Brain microvascular endothelial cell (primary cell): ENCODE data around the gene SPHKAP.

Source experiments
- DNase-seq: peaks from one replicate; pipeline ENCODE4 v3.0.0-alpha.2; 2020
- H3K27ac ChIP-seq: fragments of 250-450 bp; sonication (Bioruptor Pico); 2 replicates; pipeline ENCODE4 v1.5.1; 2020; ENCODE audit warnings: mild to moderate bottlenecking, moderate library complexity
- H3K27me3 ChIP-seq: fragments of 250-450 bp; sonication (Bioruptor Pico); replicated peaks from 2 replicates; pipeline ENCODE4 v1.5.1; 2020; ENCODE audit warnings: mild to moderate bottlenecking
- H3K36me3 ChIP-seq: fragments of 250-450 bp; sonication (Bioruptor Pico); replicated peaks from 2 replicates; pipeline ENCODE4 v1.5.1; 2020; ENCODE audit warnings: mild to moderate bottlenecking
- H3K4me3 ChIP-seq: 2 replicates; pipeline ENCODE4 v1.5.1; 2011; ENCODE audit warnings: low read depth, mild to moderate bottlenecking, control low read depth, low read length, moderate library complexity
- in situ Hi-C: cut with HindIII; loops from 2 replicates; pipeline ENCODE4 v1.10.0; 2017; ENCODE audit warnings: low sequenced_read_pairs, low pct_ligation_motif_present
- TF ChIP-seq, protein P1 (sequence below): IDR thresholded peaks from 2 replicates; pipeline ENCODE4 v1.5.1; 2011; ENCODE audit warnings: low read depth, mild to moderate bottlenecking, moderate library complexity, low read length, control low read depth, inconsistent platforms; ENCODE audit errors: missing control alignments

Gene SPHKAP

GRCh38 chr2:228015741-228016140, 165.7 kb downstream of the SPHKAP start:
- no peak for DNase-seq
- no peak overlapping the region for H3K27ac ChIP-seq
- TF ChIP-seq, protein P1, sequence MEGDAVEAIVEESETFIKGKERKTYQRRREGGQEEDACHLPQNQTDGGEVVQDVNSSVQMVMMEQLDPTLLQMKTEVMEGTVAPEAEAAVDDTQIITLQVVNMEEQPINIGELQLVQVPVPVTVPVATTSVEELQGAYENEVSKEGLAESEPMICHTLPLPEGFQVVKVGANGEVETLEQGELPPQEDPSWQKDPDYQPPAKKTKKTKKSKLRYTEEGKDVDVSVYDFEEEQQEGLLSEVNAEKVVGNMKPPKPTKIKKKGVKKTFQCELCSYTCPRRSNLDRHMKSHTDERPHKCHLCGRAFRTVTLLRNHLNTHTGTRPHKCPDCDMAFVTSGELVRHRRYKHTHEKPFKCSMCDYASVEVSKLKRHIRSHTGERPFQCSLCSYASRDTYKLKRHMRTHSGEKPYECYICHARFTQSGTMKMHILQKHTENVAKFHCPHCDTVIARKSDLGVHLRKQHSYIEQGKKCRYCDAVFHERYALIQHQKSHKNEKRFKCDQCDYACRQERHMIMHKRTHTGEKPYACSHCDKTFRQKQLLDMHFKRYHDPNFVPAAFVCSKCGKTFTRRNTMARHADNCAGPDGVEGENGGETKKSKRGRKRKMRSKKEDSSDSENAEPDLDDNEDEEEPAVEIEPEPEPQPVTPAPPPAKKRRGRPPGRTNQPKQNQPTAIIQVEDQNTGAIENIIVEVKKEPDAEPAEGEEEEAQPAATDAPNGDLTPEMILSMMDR: no peak
- in situ Hi-C loops: no loop called here
- H3K36me3 ChIP-seq: no peaks in the 10 kb centered on the region
- no peak overlapping the region for H3K4me3 ChIP-seq
- no peaks in the 10 kb centered on the region for H3K27me3 ChIP-seq

DNA sequence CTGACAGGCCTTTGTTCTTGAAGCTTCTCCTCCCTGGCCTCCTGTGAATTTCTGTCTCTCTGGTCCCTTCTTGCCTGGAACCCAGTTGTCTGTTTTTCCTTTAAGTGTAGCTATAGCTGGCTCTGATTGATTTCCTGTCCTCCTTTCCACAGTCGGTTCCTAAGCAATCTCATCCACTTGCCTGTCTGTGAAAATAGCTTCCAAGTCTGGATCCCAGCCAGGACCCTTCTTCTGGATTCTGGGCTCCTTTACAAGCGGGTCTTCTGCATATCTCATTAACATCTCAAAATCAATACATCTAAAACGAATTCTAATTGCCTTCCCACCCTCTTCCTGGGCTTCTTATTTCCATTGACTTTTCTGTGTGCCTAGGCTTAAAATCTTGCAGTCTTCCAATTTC, 185.1 kb downstream of the SPHKAP start:
- TF ChIP-seq, protein P1: no peak
- DNase-seq: no peak
- H3K27ac ChIP-seq: no peak overlapping the region
- no peaks in the 10 kb centered on the region for H3K36me3 ChIP-seq
- H3K27me3 ChIP-seq: no peaks in the 10 kb centered on the region
- in situ Hi-C loops: no loop called here
- H3K4me3 ChIP-seq: no peak overlapping the region

GRCh38 chr2:227990937-227991336, 190.6 kb downstream of the SPHKAP start:
- Histone ChIP-seq H3K27me3 (no peaks in the 10 kb centered on the region), H3K27ac (no peak overlapping the region), H3K36me3 (no peaks in the 10 kb centered on the region), H3K4me3 (no peak overlapping the region)
- no peak for DNase-seq
- in situ Hi-C loops: no loop called here
- TF ChIP-seq, protein P1: no peak

GRCh38 chr2:227973241-227973640, 208.2 kb downstream of the SPHKAP start:
- in situ Hi-C loops: no loop called here
- H3K27ac ChIP-seq: no peak overlapping the region
- TF ChIP-seq, protein P1: no peak
- DNase-seq: no peak
- H3K27me3 ChIP-seq: no peaks in the 10 kb centered on the region
- H3K36me3 ChIP-seq: no peaks in the 10 kb centered on the region
- H3K4me3 ChIP-seq: no peak overlapping the region

DNA sequence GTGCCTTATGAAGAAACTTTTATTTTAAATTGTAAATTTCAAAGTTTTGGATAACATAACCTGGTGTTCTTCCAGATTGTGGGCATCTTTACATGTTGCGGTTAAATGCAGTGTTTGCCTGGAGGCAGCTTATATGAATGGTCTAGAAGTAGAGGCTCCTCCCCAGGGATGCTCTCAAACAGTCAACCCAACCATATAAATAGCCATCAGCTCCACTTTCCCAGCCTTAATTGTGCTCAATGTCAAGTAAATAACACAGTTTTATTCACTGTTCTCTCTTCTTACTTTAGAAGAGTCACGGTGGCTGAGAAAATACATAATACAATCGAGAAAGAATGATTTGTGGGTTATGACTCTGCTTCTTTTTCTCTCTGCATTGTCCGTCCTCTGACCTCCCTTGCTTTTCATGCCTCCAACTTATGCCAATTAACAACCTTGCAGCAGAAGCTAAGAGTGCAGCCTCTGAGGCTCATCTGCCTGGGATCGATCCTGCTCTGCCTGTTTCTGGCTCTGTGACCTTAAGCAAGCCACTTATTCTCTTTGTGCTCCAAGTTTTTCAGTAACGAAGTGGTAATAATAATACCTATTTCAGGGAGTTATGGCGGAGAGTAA, 209.8 kb downstream of the SPHKAP start:
- TF ChIP-seq, protein P1: no peak
- H3K27ac ChIP-seq: no peak overlapping the region
- no peaks in the 10 kb centered on the region for H3K27me3 ChIP-seq
- DNase-seq: no peak
- no peak overlapping the region for H3K4me3 ChIP-seq
- in situ Hi-C loops: no loop called here
- H3K36me3 ChIP-seq: no peaks in the 10 kb centered on the region

DNA sequence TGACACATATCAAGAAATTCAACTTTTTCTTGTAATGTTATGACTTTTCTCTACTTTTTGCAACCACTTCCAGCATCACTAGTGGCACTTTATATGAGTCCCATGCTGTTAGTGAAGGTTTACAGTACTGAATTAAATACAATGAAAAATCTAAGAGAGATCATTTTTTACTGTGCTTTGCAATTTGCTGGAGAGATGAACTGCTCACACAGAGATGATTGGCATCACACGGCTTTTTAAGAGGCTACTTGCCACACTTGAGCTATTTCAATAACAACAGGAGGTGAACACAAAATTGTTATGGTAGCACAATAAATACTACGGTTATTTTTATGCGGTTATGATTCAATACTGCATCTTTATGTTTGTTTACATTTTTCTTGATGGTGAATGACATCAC, 221.2 kb downstream of the SPHKAP start:
- Histone ChIP-seq H3K36me3 (no peaks in the 10 kb centered on the region), H3K27ac (no peak overlapping the region), H3K27me3 (no peaks in the 10 kb centered on the region), H3K4me3 (no peak overlapping the region)
- no peak for DNase-seq
- in situ Hi-C loops: no loop called here
- TF ChIP-seq, protein P1: no peak
